PC-9 (cell line): ENCODE measurements around the gene ZNF774. TPM values are rescaled to one million over a fixed set of nuclear protein-coding genes. Genes with fewer than 3 reads are reported as not detected.
A peak's percentile ranks its signal among the peaks of the same experiment; 100 is the strongest.

Experiments
- BruUV-seq: library from RNA; stranded (reverse); fragments of 400-500 nt; replicated peaks from 2 replicates; lab custom pipeline; 2021; lab: Mats Ljungman, UMichigan
- CTCF ChIA-PET: fragments of 300-600 bp; sonication (Branson Sonifier 250); formaldehyde crosslinking; loops from one replicate; lab custom pipeline; 2022; ENCODE audit warnings: antibody characterized with exemption; lab: Charles Lee
- POLR2A ChIA-PET: fragments of 300-600 bp; sonication (Branson Sonifier 250); formaldehyde crosslinking; loops from one replicate; lab custom pipeline; 2022; ENCODE audit warnings: antibody characterized with exemption; ENCODE audit not compliant: unreplicated experiment; lab: Charles Lee
- DNase-seq, 2 experiments: peaks; one replicate each; pipeline versions ENCODE4 v3.0.0 to v3.0.0-alpha.2; 2015 to 2022; ENCODE audit warnings: mixed read lengths in 1 of 2
- H2AFZ ChIP-seq: fragments of 200-600 bp; sonication (generic); 2 replicates; pipeline ENCODE4 v1.8.1; 2017; ENCODE audit warnings: antibody characterized with exemption
- H3F3A ChIP-seq: fragments of 200-600 bp; sonication (generic); 2 replicates; pipeline ENCODE4 v1.8.1; 2017; ENCODE audit warnings: antibody characterized with exemption, mild to moderate bottlenecking, low read depth; ENCODE audit not compliant: insufficient read depth
- H3K27ac ChIP-seq: fragments of 200-600 bp; sonication (generic); 2 replicates; pipeline ENCODE4 v1.6.1; 2016; ENCODE audit warnings: mixed run types
- H3K27me3 ChIP-seq: fragments of 200-600 bp; sonication (generic); 2 replicates; pipeline ENCODE4 v1.6.1; 2016; ENCODE audit warnings: low read depth, mixed run types; ENCODE audit not compliant: insufficient read depth
- H3K36me3 ChIP-seq: fragments of 200-600 bp; sonication (generic); 2 replicates; pipeline ENCODE4 v1.6.1; 2016; ENCODE audit warnings: low read depth, mixed run types
- H3K4me1 ChIP-seq: fragments of 200-600 bp; sonication (generic); replicated peaks from 2 replicates; pipeline ENCODE4 v1.6.1; 2016; ENCODE audit warnings: mixed run types; ENCODE audit not compliant: insufficient read depth
- H3K4me2 ChIP-seq: fragments of 200-600 bp; sonication (generic); 2 replicates; pipeline ENCODE4 v1.6.1; 2017; ENCODE audit warnings: mixed run types
- H3K4me3 ChIP-seq: fragments of 200-600 bp; sonication (generic); 2 replicates; pipeline ENCODE4 v1.6.1; 2016; ENCODE audit warnings: mixed run types
- H3K79me2 ChIP-seq: fragments of 200-600 bp; sonication (generic); 2 replicates; pipeline ENCODE4 v1.6.1; 2017; ENCODE audit warnings: low read depth, mixed run types
- H3K9me2 ChIP-seq: fragments of 200-600 bp; sonication (generic); 2 replicates; pipeline ENCODE4 v1.8.1; 2017; ENCODE audit warnings: mild to moderate bottlenecking; ENCODE audit not compliant: insufficient read depth
- H3K9me3 ChIP-seq: fragments of 200-600 bp; sonication (generic); 2 replicates; pipeline ENCODE4 v1.8.1; 2016; ENCODE audit warnings: low read depth; ENCODE audit not compliant: insufficient read depth
- H4K20me1 ChIP-seq: fragments of 200-600 bp; sonication (generic); 2 replicates; pipeline ENCODE4 v1.8.1; 2017; ENCODE audit not compliant: insufficient read depth
- CTCF ChIP-seq: fragments of 200-600 bp; sonication (generic); conservative IDR thresholded peaks from 2 replicates; pipeline ENCODE4 v1.6.1; 2017; ENCODE audit warnings: mixed run types, antibody characterized with exemption, mild to moderate bottlenecking, moderate library complexity
- EZH2 ChIP-seq: fragments of 200-600 bp; sonication (generic); IDR thresholded peaks from 2 replicates; pipeline ENCODE4 v1.8.0; 2017; ENCODE audit warnings: antibody characterized with exemption, low read depth
- intact Hi-C: fragments of 100-400 bp; cut with micrococcal nuclease; formaldehyde crosslinking; loops from one replicate; pipeline ENCODE4 v1.10.0; 2022; ENCODE audit not compliant: unreplicated experiment
- total RNA-seq: library from RNA; stranded (reverse); gene quantifications from 2 replicates; pipeline ENCODE4 v1.2.3, GENCODE V29; 2021

ZNF774 gene
- total RNA-seq, 1 experiment from 2014 or later, result 6.3 TPM

DNA sequence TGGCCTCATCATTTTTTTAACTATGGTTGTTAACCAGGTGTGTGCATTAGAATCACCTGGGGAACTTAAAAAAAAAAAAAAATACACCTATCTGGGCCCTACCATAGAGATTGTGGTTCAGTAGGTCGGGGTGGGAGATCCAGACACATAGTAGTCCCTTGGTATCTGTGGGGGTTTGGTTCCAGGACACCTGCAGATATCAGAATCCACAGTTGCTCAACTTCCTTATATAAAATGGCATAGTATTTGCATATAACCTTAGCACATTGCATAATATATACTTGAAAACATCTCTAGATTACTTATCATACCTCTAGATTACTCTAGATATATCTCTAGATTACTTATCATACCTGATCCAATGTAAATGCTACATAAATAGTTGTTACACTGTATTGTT, 41.0 kb downstream of the ZNF774 start:
- peaks cover 35% of the 10 kb centered on the region for H3K36me3 ChIP-seq
- TF ChIP-seq CTCF (no peak), EZH2 (no peak)

GRCh38 chr15:90394074-90394473, 42.0 kb downstream of the ZNF774 start:
- Histone ChIP-seq H3K4me2 (no peak overlapping the region), H3K36me3 (peaks cover 35% of the 10 kb centered on the region), H3K4me3 (no peak overlapping the region), H3F3A (peaks cover 7% of the 10 kb centered on the region), H4K20me1 (peaks cover 7% of the 10 kb centered on the region; the same call in 1 of the 2 replicates), H3K79me2 (peaks cover 99% of the 10 kb centered on the region), H3K9me3 (no peaks in the 10 kb centered on the region), H3K27ac (no peak overlapping the region), H3K4me1 (peaks cover 19% of the 10 kb centered on the region), H2AFZ (no peak overlapping the region), H3K9me2 (no peaks in the 10 kb centered on the region), H3K27me3 (no peaks in the 10 kb centered on the region)
- no peak for DNase-seq
- ChIA-PET CTCF (no interaction called here), POLR2A (interaction anchor here (0.8 kb wide), 1 partner anchor 19 kb away, joined by 4 read pairs; no protein-coding TSS in a partner anchor)
- TF ChIP-seq CTCF, result no peak
- TF ChIP-seq EZH2, result no peak
- BruUV-seq, result no TSS peak
- intact Hi-C loops, result no loop called here

More for the DNA sequence above, 41.0 kb downstream of the ZNF774 start:
- Histone ChIP-seq H3K79me2 (peaks cover 95% of the 10 kb centered on the region), H2AFZ (no peak overlapping the region), H3K9me3 (no peaks in the 10 kb centered on the region), H3F3A (no peaks in the 10 kb centered on the region; the same call in 1 of the 2 replicates), H3K9me2 (no peaks in the 10 kb centered on the region), H3K27me3 (no peaks in the 10 kb centered on the region), H3K4me3 (no peak overlapping the region), H3K4me2 (no peak overlapping the region), H3K27ac (no peak overlapping the region), H4K20me1 (peaks cover 7% of the 10 kb centered on the region; the same call in 1 of the 2 replicates), H3K4me1 (peaks cover 13% of the 10 kb centered on the region)
- CTCF ChIA-PET, result no interaction called here
- intact Hi-C loops, result no loop called here
- DNase-seq, result no peak
- POLR2A ChIA-PET, result no interaction called here
- no TSS peak for BruUV-seq

- Histone ChIP-seq H3K27ac (peak overlapping the region; percentile 9; the same call in 1 of the 2 replicates), H3K9me2 (no peaks in the 10 kb centered on the region), H3K79me2 (peaks cover 99% of the 10 kb centered on the region), H3K9me3 (no peaks in the 10 kb centered on the region), H3K4me1 (peaks cover 19% of the 10 kb centered on the region), H3K27me3 (no peaks in the 10 kb centered on the region), H4K20me1 (0 out of 2 replicates have a peak, but pooled peaks cover 3% of the 10 kb centered on the region), H3K36me3 (peaks cover 35% of the 10 kb centered on the region), H3K4me3 (no peak overlapping the region), H2AFZ (no peak overlapping the region), H3F3A (peaks cover 15% of the 10 kb centered on the region), H3K4me2 (no peak overlapping the region)
- intact Hi-C loops, result no loop called here
- no TSS peak for BruUV-seq
- CTCF ChIA-PET, result no interaction called here
- TF ChIP-seq EZH2, result no peak
- no peak for TF ChIP-seq CTCF
- DNase-seq, result no peak
- POLR2A ChIA-PET, result interaction anchor here (0.8 kb wide), 1 partner anchor 18 kb away, joined by 4 read pairs; no protein-coding TSS in a partner anchor
These were observed 42.8 kb downstream of the ZNF774 start for GRCh38 chr15:90394748-90395442.
